H1 (cell line): Measurements from ENCODE around the gene NDRG4. TPM values are rescaled to one million over a fixed set of nuclear protein-coding genes. Genes with fewer than 3 reads are reported as not detected.

Source experiments
- BRCA1 ChIP-seq: IDR thresholded peaks from 2 replicates; pipeline ENCODE4 v1.6.1; 2012; ENCODE audit warnings: low read depth, low read length, improper control_type of control experiment
- ZNF274 ChIP-seq: IDR thresholded peaks from 2 replicates; pipeline ENCODE4 v1.7.0; 2012; ENCODE audit warnings: low read length, borderline replicate concordance; ENCODE audit errors: extremely low read depth
- polyA plus RNA-seq, 7 experiments: library from polyadenylated mRNA; depleted of rRNA in 3 of 7; stranded (reverse) in 5 of 7; unstranded in 2 of 7; fragments of >200 nt in 5 of 7; fragments of 200-250 nt in 2 of 7; gene quantifications; 1 replicate in 5 of 7; 2 replicates in 1 of 7; 4 replicates in 1 of 7; pipeline versions ENCODE4 v1.2.1 to v1.2.3, GENCODE V29; 2011 to 2013; ENCODE audit warnings: missing spikeins in 2 of 7, mixed read lengths in 2 of 7
- total RNA-seq: library from RNA; stranded (reverse); fragmentation: NEBNext Ultra II Directional; extraction: Animal tissue kit (Norgen Biotek cat#: 25700); gene quantifications from 2 replicates; pipeline ENCODE4 v1.2.1, GENCODE V29; 2021

NDRG4 gene
- total and polyA plus RNA-seq, 2 of the 8 experiments (the other 6 are each of a cell fraction or from before 2014, with no cell fraction given) = 20.8 to 30.9 TPM

DNA sequence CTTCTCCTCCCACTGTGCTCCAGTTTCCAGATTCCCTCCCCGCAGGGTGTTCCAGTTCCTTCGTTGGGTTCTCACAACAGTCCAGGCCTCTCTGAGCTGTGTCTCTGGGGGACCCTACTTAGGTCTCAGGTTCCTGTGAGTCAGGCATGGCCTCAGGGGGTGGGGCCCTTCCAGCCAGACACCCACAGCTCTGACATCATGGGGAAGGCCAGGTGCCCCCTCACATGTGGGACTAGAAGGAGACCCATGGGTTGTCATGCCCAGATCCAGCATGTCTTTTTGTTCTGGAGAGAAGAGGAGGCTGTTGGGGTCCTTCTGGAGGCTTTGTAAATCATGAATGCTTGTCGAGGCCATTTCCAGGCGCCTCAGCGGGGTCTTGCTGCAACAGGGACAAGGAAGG is 32.0 kb upstream of the NDRG4 start (continued):
- no peak for TF ChIP-seq ZNF274
- TF ChIP-seq BRCA1 = no peak
- TF ChIP-seq, all 59 proteins: peak for 0
